Measurements from ENCODE around the gene TMEM236. TPM values are rescaled to one million over a fixed set of nuclear protein-coding genes. Genes with fewer than 3 reads are reported as not detected.

The TMEM236 gene
- total RNA-seq, 2 donors from 2014 or later: 1.0 to 2.2 TPM

DNA sequence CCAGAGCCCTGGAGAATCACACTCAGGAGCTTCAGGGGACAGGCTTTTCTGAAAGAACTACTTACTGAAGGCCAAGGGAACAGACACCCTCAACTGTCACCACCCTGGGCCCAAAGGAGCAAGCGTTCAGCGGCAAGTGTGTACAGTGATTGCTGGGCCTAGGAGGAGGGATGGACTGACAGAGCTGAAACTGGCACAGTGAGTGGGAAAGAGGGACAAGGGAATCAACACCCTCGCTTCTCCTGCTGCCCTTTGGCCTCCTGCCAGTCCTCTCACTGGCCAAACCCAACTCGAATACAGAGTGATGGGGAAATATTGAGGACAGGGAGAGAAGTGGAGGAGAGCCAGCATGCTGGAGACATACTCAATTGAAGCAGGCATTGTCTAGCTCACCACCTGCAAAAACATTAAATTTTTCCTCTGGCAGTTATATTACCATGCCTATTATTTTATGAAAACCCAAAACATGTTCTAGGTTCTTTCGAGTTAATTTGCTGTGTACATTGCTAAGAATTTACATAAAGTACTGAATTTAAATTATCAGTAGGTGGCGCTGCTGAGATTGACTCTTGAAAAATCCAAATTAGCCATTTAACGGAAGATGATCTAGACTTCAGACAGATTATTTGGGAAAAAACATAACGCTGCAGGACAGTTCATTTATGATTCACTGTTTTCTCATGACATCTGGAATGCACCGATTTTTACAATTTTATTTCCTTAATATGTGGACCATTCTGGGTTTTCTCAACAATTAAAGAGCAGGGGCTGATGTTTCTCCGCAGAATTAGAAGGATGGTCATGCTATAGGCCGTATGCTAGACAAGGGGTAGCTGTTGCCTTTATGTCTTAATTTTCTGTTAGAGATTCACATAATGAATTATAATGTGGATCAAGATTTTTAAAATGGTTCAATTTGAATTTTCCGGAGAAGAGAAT is 14.7 kb upstream of the TMEM236 start:
- DNase-seq (ENCODE audit: low spot score): no peak
- intact Hi-C loops (cut with DNase I): no loop called here

- no peak for DNase-seq (ENCODE audit: low spot score)
- intact Hi-C loops (cut with DNase I): loop anchor here (5.0 to 10.0 kb wide), 2 partner anchors 133 to 136 kb away; no protein-coding TSS in a partner anchor
Measured at GRCh38 chr10:17740668-17741067, 11.3 kb upstream of the TMEM236 start.

DNA sequence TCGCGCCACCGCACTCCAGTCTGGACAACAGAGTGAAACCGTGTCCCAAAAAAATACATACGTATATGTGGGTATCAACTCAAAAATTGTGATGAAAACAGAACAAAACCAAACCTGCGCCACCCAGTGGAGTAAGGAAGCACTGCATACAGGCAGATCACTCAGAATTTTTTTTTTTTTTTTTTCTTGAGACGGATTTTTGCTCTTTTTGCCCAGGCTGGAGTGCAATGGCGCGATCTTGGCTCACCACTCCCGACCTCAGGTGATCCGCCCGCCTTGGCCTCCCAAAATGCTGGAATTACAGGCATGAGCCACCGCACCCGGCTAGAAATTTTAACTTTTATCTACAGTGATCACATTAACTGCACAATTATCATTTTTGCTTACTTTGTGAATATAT is 9.1 kb upstream of the TMEM236 start:
- peak; percentile 84 for DNase-seq (ENCODE audit: low spot score)
- intact Hi-C loops (cut with DNase I): loop anchor here (5.0 to 10.0 kb wide), 2 partner anchors 136 to 138 kb away; no protein-coding TSS in a partner anchor

DNA sequence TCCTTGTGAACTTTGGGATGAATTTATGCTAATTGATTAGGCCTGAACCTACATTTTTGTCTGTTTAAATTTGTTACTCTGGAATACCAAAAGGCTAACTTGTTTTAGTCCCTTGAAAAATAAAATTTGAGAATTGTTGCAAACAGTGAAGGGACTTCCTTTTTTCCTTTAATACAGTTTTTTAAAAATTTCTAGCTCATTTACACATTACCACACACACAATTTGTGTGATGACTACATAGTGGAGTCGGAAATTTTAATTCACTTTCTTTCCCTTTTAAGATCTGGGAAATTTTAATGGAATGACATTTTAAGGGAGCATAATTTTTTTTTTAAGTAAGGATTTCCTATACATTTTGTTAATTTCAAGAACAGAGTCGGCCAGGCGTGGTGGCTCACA is 8.6 kb upstream of the TMEM236 start:
- DNase-seq (ENCODE audit: low spot score): no peak
- intact Hi-C loops (cut with DNase I): loop anchor here (5.0 to 10.0 kb wide), 2 partner anchors 136 to 139 kb away; no protein-coding TSS in a partner anchor

GRCh38 chr10:17744341-17744861 is 7.6 kb upstream of the TMEM236 start:
- no peak for DNase-seq (ENCODE audit: low spot score)
- intact Hi-C loops (cut with DNase I): loop anchor here (5.0 to 10.0 kb wide), 2 partner anchors 137 to 140 kb away; no protein-coding TSS in a partner anchor

GRCh38 chr10:17747883-17748550 is 4.0 kb upstream of the TMEM236 start:
- no peak for DNase-seq (ENCODE audit: low spot score)
- intact Hi-C loops (cut with DNase I): loop anchor here in 1 of 2 donors (5.0 to 10.0 kb wide), 2 partner anchors 143 to 406 kb away; no protein-coding TSS in a partner anchor

- DNase-seq (ENCODE audit: low spot score): no peak
- intact Hi-C loops (cut with DNase I): loop anchor here in 1 of 2 donors (5.0 to 10.0 kb wide), 2 partner anchors 145 to 408 kb away; no protein-coding TSS in a partner anchor
Measured at GRCh38 chr10:17749890-17750289, 2.1 kb upstream of the TMEM236 start.

GRCh38 chr10:17756557-17757217 is 4.7 kb downstream of the TMEM236 start:
- intact Hi-C loops (cut with DNase I): no loop called here
- no peak for DNase-seq (ENCODE audit: low spot score)

DNA sequence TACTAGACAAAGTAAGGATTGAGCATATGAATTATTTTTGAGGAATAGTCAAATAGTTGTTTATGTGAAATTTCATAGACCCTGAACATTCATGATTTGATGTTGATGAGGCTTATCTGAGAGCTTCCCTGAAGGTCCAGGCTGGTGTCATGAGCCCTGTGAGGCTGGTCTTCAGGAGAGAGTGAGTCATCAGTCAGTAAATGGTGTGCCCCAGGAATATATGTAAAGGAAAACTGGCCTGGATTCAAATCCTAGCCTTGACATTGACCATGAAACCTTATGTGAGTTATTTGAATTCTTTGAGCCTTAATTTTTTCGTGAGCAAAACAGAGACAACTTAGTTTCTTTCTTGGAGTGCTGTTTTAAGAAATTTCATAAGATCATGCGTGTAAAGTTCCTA is 6.2 kb downstream of the TMEM236 start:
- intact Hi-C loops (cut with DNase I): no loop called here

GRCh38 chr10:17758896-17759295 is 6.9 kb downstream of the TMEM236 start:
- DNase-seq (ENCODE audit: low spot score): no peak
- intact Hi-C loops (cut with DNase I): no loop called here

More for the DNA sequence above, 6.2 kb downstream of the TMEM236 start:
- no peak for DNase-seq (ENCODE audit: low spot score)

DNA sequence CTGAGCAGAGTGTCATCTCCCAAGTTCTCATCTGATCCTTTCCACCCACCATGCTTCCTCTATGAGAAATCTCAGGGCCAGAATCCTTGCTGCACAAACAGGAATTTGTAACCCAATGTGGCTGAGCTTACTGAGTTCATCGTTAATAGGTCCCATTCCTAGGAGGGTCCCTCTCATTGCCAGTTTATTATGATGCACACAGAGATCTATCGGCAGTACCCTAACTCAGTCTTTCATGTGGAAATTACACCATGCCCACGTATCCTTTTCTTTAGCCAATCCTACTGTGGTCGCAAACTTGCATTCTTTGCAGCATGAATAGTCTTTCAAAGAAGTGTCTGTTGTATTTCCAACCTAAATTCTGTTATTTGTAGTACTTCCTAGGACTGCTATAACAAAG is 12.1 kb downstream of the TMEM236 start:
- DNase-seq (ENCODE audit: low spot score): no peak
- intact Hi-C loops (cut with DNase I): no loop called here

DNA sequence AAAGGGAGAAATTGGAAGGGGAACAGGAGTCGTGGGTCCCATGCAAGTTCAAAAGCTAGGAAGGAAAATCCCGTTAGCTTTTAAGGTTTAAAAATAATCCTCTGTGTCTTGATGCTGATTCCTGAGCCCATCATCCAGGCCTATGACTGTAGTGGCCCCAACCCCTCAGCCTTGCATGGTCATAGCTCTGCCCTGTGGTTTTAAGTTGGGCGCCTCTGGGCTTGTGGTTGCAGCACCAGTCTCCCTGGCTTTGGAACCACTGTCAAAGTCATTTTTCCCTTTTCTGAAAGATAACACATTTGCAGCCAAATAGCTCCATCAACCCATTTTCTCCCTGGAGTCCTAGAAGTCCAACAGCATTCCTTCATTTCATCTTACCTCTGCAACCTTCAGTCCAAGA is 13.6 kb downstream of the TMEM236 start:
- intact Hi-C loops (cut with DNase I): loop anchor here in 1 of 2 donors (1.0 kb wide), 1 partner anchor 27 kb away; no protein-coding TSS in a partner anchor
- DNase-seq (ENCODE audit: low spot score): no peak

DNA sequence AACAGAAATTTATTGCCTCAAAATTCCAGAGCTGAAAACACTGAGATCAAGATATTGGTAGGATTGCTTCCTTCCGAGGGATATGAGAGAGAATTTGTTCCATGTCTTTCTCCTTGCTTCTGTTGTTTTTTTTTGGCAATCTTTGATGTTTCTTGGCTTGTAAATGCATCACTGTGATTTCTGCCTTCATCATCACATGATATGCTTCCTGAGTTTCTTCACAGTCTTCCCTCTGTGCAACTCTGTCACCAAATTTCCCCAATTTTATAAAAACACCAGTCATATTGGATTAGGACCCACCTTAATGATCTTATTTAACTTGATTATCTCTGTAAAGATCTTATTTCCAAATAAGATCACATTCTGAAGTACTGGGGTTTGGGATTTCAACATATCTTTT is 14.7 kb downstream of the TMEM236 start:
- intact Hi-C loops (cut with DNase I): loop anchor here in 1 of 2 donors (1.0 kb wide), 1 partner anchor 26 kb away; no protein-coding TSS in a partner anchor
- no peak for DNase-seq (ENCODE audit: low spot score)

- DNase-seq (ENCODE audit: low spot score): no peak
- intact Hi-C loops (cut with DNase I): no loop called here
Measured at GRCh38 chr10:17768496-17768895, 16.5 kb downstream of the TMEM236 start.

DNA sequence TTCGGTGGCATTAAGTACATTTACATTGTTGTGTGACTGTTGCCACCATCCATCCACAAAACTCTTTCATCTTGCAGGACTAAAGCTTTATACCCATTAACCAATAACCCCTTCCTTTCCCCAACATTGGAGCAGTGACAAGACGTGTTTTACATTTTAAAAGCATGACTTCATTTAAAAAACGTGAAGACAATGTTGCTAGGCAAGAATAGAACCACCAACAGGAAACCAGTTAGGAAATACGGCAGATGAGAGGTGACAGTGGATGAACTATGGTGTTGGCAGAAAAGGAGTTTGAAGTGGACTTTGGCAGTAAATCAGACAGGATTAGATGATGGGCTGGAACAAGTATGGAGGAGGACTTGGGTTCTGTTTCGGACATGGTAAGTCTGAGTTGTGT is 17.0 kb downstream of the TMEM236 start:
- no peak for DNase-seq (ENCODE audit: low spot score)
- intact Hi-C loops (cut with DNase I): no loop called here

- intact Hi-C loops (cut with DNase I): no loop called here
- DNase-seq (ENCODE audit: low spot score): no peak
Measured at GRCh38 chr10:17771017-17771416, 19.0 kb downstream of the TMEM236 start.

DNA sequence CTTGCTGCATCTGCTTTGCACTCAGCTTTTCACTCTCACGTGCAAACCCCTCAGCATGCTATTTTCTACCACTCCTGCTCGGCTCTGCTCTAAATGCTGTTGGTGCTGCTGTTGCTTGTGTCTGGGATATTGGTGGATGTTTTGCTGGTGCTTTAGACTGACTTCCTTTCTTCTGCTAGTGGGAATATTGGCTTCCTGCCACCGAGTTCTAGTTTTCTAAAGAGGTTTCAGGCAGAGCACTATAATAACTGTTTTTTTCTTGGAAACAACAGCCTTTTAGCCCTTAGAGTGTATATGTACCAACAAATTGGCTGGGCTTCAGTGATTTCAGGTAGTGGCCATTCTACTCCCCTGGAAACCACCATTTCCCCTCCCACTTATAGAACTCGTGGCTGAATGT is 27.8 kb downstream of the TMEM236 start:
- DNase-seq (ENCODE audit: low spot score): no peak
- intact Hi-C loops (cut with DNase I): no loop called here

- no peak for DNase-seq (ENCODE audit: low spot score)
Measured at GRCh38 chr10:17780727-17781126, 28.7 kb downstream of the TMEM236 start.

GRCh38 chr10:17781856-17782255 is 29.9 kb downstream of the TMEM236 start:
- intact Hi-C loops (cut with DNase I): no loop called here
- DNase-seq (ENCODE audit: low spot score): no peak

More at GRCh38 chr10:17780727-17781126, 28.7 kb downstream of the TMEM236 start:
- intact Hi-C loops (cut with DNase I): no loop called here
